ENCODE measurements around the gene DAD1.

DAD1 gene

DNA sequence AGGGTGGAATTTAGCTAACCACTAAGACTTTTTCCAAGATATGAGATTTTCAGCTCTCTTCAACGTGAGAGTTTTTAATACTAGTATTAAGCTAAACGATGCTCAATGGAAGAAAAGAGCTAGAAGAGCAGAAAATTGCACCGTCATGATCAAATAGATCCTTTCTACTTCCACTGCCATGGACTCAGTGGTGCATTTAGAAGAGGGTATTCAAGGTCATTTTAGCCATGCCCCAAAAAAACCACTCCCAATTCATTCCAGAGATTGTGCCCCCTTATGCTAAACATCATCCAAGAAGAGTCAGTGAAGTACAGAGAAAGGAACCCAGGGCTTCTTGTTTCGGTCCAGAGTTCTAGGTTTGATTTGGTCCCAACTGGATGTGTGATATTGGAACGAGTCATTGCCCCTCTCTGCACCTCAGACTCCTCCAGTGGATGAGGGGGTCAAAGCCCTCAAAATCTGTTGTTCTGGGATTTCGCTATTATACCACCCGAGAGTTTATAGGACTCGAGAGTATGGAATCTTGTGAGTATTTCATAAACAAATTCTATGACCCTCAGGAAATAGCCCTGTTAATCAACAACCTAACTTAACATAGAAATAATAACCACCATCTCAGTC is 55.2 kb downstream of the DAD1 start:
- DNase-seq: no peak

DNA sequence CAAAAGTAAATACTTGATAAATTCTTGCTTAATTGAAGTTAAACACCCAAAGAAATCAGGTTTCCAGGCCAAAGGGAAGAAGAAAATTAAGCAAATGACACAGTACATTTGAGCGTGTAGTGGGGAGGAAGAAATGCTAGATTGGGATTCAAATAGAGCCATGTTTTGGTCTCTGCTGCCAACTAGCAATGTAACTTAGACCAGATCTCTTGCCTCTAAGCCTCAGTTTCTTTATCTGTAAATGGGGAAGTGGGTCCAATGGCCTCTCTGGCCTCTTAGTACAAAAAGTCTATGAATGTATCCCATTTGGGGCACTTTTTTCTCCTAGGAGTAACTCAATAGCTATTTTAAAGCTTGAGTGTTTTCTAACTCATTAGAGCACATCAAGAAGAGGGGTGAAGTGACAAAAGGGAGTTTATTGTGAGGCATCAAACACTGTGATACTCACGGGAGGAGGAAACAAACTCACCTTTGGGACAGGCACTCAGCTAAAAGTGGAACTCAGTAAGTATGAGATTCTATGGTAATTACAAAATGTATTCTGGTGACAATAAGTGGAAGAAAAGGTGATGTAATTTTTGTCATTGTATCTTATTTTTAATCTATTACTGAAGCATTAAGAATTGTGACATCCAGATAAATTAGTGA is 55.8 kb downstream of the DAD1 start:
- no peak for DNase-seq

DNA sequence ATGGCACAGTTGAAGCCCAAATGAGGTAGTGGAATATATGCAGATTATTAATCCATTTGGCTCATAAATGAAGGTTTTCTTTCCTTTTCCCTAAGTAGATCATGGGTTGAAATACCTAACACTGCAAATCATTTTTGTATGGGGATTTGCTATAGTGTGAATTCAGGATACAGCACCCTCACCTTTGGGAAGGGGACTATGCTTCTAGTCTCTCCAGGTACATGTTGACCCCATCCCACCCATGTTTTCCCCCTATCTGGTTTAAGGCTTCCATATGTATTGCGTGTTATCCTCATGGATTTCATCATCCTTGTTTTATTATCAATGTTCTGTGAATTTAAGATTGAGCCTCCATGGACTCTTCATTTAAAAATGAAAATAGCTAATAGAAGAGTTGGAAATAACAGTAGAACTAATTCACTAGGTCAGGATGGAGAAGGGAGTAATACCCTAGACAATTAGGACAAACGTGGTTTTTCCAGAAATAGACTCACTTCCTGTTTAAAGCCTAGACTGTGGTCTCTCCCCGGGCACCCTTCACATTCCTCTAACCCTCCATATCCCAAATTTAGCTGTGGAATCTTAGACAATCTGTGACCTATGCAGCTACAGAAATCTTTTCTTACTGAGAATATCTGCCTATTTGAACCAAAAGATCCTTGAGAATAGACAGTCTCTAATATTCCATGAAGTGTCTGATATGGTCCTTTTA is 56.5 kb downstream of the DAD1 start:
- no peak for DNase-seq

DNA sequence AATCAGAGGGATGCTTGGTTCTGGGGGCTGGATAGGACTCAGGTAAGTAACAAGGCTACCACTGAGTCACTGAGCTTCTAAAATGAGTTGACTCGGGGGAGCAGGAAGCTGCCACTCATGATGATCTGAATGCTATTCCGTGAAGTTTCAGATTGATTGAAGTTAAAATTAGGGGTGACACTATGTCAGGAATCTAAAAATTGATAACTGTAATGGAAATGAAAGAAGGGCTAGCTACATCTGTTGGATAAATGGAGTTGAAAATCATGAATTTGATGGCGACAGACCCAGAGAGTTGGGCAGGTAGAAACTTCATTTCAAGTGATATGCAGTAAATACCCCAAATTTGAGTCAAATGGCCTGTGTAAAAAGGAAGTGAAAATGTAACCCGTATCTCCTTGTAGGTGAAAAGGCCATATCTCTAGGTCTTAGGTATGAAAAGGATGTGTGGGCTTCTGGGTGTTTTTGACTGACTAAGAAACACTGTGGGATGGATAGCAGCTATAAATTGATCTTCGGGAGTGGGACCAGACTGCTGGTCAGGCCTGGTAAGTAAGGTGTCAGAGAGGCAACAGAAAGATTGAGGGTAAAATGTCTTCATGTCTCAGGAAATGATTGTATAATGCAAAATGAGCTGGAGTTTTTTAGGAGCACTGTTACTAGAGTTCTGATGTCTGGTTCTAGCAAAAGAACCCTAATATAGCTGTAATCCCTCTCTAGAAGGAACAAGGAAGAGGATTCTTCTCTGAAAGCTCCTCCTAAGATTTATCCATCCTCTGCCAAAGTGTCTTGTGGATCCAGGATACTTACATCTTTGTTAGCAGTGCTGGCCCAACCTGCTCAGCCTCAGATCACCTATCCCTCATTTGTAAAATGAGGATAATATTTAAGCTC is 57.3 kb downstream of the DAD1 start:
- no peak for DNase-seq

DNA sequence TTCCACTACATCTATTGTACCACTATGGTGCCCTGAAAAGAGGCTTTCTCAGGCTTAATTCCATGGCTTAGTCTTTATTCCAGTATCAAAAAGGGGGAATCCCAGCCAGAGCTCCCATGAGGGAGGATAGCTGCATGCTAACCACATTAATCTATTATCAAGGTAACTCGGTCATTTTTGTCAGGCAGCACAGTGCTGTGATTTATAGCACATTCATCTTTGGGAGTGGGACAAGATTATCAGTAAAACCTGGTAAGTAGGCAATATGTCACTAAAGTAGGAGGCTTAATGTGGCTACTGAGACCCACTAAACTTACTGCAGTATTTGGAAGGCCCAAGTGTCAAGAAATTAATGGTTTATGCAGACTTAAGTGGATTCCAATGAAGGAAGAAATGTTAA is 58.9 kb downstream of the DAD1 start:
- DNase-seq: peak; percentile 44

DNA sequence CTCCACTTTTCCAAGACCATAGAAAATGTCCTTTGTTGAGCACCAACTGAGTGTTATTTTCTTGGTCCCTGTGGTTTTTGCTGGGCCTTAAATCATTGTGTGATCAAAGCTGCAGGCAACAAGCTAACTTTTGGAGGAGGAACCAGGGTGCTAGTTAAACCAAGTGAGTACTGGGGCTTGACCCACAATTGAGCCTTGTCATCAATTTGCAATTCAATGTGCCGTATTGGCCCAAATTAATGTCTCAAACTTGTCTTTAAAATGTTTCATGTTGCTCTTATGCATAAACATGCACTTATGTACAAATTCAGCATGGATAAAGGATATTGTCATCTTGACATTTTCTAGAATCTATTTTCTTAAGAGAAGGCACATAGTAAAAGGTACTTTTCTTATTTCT is 62.3 kb downstream of the DAD1 start:
- DNase-seq: no peak

DNA sequence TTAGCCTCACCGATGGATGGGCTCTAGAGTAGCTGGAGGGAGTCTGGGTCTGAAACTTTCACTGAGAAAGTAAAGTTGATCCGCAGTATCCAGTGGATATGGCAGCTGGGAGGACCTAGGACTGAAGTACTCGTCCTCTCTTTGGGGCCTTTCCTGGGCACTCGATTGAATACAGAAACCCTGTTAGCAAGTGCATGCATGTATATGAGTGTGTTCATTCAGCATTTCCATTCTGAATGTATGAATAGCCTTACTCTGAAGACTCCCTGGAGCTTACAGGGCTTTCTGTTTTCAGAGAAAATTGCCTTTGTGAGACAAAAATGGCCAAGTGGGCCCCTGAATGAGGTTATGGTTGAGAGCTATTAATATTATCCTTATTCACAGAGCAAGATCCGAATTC is 62.8 kb downstream of the DAD1 start:
- no peak for DNase-seq

DNA sequence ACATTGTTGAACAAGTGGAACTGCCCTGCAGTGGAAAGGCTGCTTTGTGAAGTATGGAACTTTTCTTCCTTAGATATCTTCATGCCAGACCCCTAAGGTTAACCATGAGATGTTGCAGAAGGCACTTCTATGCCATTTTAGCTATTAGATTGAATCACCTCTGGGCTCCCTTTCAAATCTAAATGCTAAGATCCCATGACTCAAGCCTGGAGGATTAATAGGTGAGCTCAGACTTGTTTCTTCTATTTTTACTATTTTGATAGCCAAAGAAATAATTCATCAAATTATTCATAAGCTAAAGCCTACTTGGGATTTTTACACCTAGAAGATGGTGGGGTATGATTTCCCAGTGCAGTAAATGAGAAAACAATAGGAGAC is 64.3 kb downstream of the DAD1 start:
- peak; percentile 26 for DNase-seq

DNA sequence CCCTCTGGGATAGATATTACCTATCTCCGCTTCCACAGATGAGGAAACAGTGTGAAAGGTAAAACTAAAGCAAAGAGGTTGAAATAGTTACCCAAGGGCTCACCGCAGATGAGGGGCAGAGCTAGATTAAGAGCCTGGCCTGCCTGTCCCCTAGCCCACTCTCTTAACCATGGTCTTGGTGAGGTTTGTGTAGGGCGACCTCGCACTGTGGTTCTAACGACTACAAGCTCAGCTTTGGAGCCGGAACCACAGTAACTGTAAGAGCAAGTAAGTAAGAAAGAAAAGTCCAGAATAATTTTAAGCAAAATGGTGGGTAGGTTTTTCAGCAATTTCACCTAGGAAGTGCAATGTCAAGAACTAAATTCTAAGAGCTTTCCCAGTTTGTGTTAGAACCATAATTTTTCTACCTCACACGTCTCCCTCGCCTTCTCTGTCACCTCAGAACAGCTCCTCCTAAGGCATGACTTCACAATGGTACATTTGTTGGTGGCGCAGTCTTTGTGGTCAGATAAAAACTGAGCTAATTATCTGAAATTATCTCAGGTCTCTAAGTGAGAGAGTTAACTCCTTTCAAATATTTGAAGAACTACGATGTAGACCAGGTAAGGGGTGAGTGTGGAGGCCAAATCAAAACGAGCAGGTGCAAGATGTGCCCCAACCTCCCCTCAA is 64.8 kb downstream of the DAD1 start:
- DNase-seq: no peak

DNA sequence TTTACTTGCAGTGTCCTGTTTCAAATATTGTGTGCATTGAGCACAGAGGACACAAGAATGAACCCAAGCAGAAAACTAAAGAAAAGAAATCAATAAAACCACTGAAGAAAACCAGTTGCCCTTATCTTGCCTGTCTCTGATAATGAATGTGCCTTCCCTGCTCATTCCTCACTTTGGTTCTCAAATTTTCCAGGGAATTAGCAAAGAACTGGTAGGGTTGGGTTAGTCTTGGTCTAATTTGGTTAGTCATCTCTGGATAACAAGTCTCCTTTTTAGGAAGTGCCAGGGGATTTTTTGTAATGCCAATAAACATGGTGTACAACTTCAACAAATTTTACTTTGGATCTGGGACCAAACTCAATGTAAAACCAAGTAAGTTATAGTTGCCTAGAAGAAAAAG is 65.7 kb downstream of the DAD1 start:
- no peak for DNase-seq

DNA sequence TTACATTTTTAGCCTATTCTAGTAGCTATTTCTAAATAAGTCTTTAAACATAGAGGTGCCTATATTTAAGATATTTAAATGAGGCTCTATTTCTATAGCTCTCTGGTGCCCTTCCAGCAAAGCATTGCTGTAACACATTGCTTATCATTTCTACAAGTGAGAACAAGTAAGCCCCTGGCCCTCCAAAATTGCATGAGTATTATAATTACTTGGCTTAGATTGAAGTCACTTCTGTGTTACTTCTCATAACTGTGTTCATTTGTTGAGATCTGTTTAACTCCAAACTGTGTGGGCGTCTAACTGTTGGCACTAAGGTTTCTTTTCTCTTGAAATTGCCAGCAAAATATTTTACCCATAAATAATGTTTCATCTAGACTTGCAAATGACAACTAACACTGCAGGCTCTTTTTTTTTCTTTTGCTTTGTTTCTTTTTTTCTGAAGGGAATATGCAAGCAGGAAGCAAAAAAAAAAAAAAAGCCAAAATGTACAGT is 66.5 kb downstream of the DAD1 start:
- no peak for DNase-seq

DNA sequence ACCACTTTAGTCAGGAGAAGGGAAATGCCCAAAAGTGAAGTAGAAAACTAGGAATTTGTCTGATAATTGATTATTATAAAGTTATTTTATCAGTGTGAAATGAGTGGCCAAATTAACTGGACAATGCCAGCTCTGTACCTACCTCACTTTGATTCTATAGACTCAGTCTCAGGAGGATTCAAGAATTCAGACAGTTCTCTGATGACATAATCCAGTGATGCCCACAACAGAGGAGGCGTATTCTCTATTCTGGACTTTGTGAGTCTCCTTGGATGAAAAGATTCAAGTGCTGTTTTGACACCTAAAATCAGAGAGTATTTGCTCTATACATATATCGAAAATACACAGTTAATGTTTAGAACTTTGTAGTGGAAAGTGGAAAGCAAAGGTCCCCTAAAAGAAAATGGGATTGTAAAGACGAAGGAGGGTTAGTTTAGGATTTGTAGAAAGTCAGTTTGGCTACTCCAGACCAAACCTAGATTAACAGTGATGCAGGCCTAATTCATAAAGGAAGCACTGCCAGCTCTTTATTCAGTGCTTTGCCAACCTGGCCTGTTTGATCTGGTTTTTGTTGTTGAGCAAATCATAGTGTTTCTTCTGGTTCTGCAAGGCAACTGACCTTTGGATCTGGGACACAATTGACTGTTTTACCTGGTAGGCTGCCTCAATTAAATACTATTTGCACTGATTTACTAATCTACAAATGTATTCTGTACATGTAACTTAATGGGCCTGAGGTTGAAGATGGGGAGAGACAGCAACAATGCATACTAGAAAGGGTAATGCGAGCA is 67.4 kb downstream of the DAD1 start:
- no peak for DNase-seq

DNA sequence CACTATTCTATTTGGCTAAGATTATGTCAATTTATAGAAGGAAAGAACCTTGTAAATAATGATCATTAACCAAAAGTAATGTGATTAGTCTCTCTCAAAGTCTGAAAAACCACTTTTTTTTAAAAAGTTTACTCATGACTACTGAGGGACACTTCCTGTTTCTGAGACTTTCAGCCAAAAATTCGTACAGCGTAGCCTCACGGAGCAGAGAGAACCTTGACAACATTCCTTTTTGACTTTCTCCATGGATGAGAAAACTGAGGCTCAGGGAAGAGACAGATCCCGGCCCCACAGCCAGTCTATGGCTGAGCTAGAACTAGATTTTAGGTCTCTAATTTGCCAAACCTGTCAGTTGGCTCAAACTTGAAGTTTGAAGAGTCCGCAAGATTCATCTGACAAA is 68.2 kb downstream of the DAD1 start:
- DNase-seq: no peak

DNA sequence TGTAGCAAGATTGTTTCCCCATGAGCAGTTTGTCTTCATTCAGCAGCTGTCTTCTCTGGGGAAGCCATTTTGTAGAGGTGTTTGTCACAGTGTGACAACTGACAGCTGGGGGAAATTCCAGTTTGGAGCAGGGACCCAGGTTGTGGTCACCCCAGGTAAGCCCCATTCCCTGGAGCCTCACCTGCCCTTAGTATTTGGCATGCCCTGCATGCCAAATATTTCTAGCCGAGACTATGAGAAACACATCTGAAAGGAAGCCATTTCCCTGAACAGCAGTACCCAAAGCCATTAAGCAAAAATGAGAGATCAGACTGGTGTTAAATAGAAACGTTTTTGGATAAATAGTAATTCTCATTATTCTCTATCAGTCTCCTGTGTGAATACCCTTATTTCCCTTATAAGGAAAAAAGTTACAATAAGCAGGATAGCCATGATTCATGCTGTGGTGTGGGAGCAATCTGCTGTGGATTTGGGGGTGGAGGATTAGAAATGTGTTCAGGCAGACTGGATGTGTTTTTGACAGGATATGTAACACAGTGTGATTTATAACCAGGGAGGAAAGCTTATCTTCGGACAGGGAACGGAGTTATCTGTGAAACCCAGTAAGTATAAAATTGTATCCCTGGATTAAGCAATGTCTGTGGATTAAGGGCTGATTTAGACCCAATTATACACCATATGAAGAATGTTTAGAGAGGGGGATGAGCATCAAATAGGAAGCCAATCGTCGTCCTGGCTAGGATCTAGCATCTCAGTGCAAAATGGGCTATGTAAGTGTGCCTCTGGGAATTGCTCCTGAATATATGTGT is 68.9 kb downstream of the DAD1 start:
- DNase-seq: peak; percentile 78

DNA sequence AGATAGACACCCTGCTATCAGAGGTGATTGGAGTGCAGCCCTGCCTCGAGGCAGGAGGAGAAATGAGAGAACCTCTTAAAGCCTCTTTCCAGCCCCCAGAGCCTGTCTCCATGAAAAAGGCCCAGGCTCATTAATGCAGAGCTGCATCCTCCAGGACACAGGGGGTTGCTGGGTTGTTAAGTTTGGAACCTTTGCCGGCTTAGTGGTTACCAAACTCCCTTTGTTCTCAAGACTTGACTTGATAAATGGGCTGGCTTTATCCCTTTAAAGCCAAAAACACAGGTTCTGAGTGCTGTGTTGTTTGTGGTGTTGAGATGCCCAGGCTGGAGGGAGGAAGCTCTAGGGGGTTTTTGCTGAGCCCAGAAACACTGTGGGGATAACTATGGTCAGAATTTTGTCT is 71.0 kb downstream of the DAD1 start:
- DNase-seq: no peak

DNA sequence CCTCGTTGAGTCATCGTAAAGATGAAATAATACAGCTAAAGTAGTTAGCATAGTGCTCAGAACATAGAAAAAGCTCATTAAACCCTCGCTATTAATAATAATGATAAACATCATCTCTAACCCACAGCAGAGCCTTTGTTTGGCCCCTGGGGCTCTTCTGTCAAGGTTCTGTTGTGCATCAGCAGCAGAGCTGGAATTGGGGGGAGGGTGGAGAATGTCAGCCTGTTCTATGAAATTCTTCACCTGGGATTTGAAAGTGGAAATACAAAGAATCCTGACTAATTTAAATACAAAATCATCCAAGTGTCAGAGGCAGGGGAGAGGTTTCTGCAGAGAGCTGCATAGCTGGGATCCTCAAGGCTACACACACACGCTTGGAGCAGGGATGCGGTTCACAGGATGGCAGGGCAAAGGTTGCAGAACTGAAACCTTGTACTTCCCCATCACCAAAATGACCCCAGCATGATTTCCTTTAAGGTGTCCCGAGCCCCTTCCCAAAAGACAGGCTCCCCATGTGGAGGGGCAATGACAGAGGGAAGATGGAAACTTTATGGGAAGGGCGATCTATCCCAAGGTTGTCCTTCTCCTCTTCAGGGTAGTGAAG is 71.8 kb downstream of the DAD1 start:
- DNase-seq: no peak

DNA sequence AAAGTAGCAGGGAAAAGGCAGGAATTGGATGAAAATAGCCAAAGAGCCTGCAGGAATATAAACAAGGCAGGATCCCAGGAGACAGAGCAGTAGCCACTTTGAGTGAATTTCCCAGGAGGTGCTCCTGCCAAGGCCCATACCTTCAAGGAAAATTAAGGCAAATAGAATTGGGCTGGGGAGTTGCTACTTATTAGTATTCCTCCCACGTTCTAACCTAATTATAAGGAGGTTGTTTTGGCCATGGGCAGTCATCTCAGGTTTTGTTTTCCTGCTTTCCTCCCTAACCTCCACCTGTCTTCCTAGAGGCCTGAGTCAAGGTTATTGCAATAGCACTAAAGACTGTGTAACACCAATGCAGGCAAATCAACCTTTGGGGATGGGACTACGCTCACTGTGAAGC is 73.1 kb downstream of the DAD1 start:
- DNase-seq: no peak
